GM19043 (cell line): ENCODE data around the gene APP.
A peak's percentile ranks its signal among the peaks of the same experiment; 100 is the strongest.
"Not testable (repeated sequence)": the region's sequence is repeated elsewhere in the genome, so short reads cannot be mapped to it uniquely, and the experiment has no call there.

ENCODE experiments used
- ATAC-seq: cut with Tn5 transposase; IDR thresholded peaks from one replicate; pipeline ENCODE4 v1.9.1; 2021; ENCODE audit warnings: low read depth; ENCODE audit not compliant: unreplicated experiment

Gene APP

GRCh38 chr21:25918152-25918551 is 252.4 kb downstream of the APP start:
- ATAC-seq, result not testable (repeated sequence)

GRCh38 chr21:25916226-25916625 is 254.3 kb downstream of the APP start:
- ATAC-seq, result no peak

- ATAC-seq, result no peak
Observed at GRCh38 chr21:25913479-25913878, 257.1 kb downstream of the APP start.

GRCh38 chr21:25912402-25912746 is 258.2 kb downstream of the APP start:
- no peak for ATAC-seq

GRCh38 chr21:25911730-25912401 is 258.7 kb downstream of the APP start:
- ATAC-seq, result no peak

- no peak for ATAC-seq
Observed at GRCh38 chr21:25910809-25911208, 259.8 kb downstream of the APP start.

- ATAC-seq, result no peak
Observed at GRCh38 chr21:25909341-25909740, 261.2 kb downstream of the APP start.

- ATAC-seq, result no peak
Observed at GRCh38 chr21:25908495-25908894, 262.1 kb downstream of the APP start.

GRCh38 chr21:25907573-25908275 is 262.8 kb downstream of the APP start:
- ATAC-seq, result no peak

- no peak for ATAC-seq
Observed at GRCh38 chr21:25906587-25906986, 264.0 kb downstream of the APP start.

GRCh38 chr21:25905126-25905525 is 265.4 kb downstream of the APP start:
- no peak for ATAC-seq

GRCh38 chr21:25904044-25904695 is 266.4 kb downstream of the APP start:
- ATAC-seq, result peak; percentile 16

- ATAC-seq, result peak; percentile 49
Observed at GRCh38 chr21:25903607-25904006, 267.0 kb downstream of the APP start.

- no peak for ATAC-seq
Observed at GRCh38 chr21:25901330-25901979, 269.1 kb downstream of the APP start.

- ATAC-seq, result no peak
Observed at GRCh38 chr21:25898671-25899070, 271.9 kb downstream of the APP start.

- no peak for ATAC-seq
Observed at GRCh38 chr21:25897383-25897782, 273.2 kb downstream of the APP start.

GRCh38 chr21:25896501-25897056 is 274.0 kb downstream of the APP start:
- ATAC-seq, result no peak

- ATAC-seq, result peak; percentile 70
Observed at GRCh38 chr21:25895565-25896205, 274.9 kb downstream of the APP start.

- no peak for ATAC-seq
Observed at GRCh38 chr21:25893191-25893590, 277.4 kb downstream of the APP start.

GRCh38 chr21:25891596-25891995 is 279.0 kb downstream of the APP start:
- no peak for ATAC-seq

- no peak for ATAC-seq
Observed at GRCh38 chr21:25890001-25890400, 280.6 kb downstream of the APP start.
